Muscle of leg (tissue), 16 donors: ENCODE measurements around the gene DHFR2. TPM values are rescaled to one million over a fixed set of nuclear protein-coding genes. Genes with fewer than 3 reads are reported as not detected.
A peak's percentile ranks its signal among the peaks of the same experiment; 100 is the strongest.
"Not testable (repeated sequence)": the region's sequence is repeated elsewhere in the genome, so short reads cannot be mapped to it uniquely, and the experiment has no call there.

Experiments
- DNase-seq: peaks from one replicate; pipeline ENCODE4 v3.0.0; 2013
- H3K27ac ChIP-seq: one replicate; pipeline ENCODE4 v1.5.1; 2013; ENCODE audit warnings: mild to moderate bottlenecking, low read length, control low read depth
- H3K27me3 ChIP-seq: one replicate; pipeline ENCODE4 v1.6.1; 2013; ENCODE audit warnings: low read length; ENCODE audit not compliant: control insufficient read depth, insufficient read depth
- H3K36me3 ChIP-seq: one replicate; pipeline ENCODE4 v1.6.1; 2013; ENCODE audit warnings: low read length; ENCODE audit not compliant: control insufficient read depth, insufficient read depth
- H3K4me1 ChIP-seq: one replicate; pipeline ENCODE4 v1.6.1; 2013; ENCODE audit warnings: low read length; ENCODE audit not compliant: control insufficient read depth, insufficient read depth
- H3K4me3 ChIP-seq: one replicate; pipeline ENCODE4 v1.5.1; 2013; ENCODE audit warnings: low read length, control low read depth
- H3K9me3 ChIP-seq: replicated peaks from 2 replicates; pipeline ENCODE4 v1.6.1; 2013; ENCODE audit warnings: low read depth, low read length; ENCODE audit not compliant: control insufficient read depth
- WGBS: methylation state at CpG from one replicate; pipeline ENCODE4 v1.1.5; 2013; ENCODE audit warnings: missing lambda C conversion rate; ENCODE audit not compliant: insufficient coverage; 5-methylcytosine and 5-hydroxymethylcytosine counted together
- long read RNA-seq, 11 donors: transcript quantifications; one replicate each; lab custom pipeline, GENCODE V29; 2026
- polyA plus RNA-seq, 8 donors: library from polyadenylated mRNA; unstranded; fragments of 120-200 nt; gene quantifications; one replicate each; pipeline versions ENCODE4 v1.2.1 to v1.2.3, GENCODE V29; 2013; ENCODE audit warnings: inconsistent platforms in 1 of 8, low replicate concordance in 1 of 8; ENCODE audit not compliant: insufficient read length in 8 of 8, insufficient read depth in 1 of 8
- total RNA-seq: library from RNA; stranded (reverse); fragments of 120-200 nt; gene quantifications from one replicate; pipeline ENCODE4 v1.2.4, GENCODE V29; 2013

DHFR2 gene
- 5.4 TPM for total RNA-seq
- polyA plus RNA-seq = 1 to 10 TPM; 3.1 to 5.2 (median 3.9) TPM
- long read RNA-seq, donor 1 = 0 reads
- long read RNA-seq, donor 2 = 0 reads
- long read RNA-seq, donor 3, partial matches to known transcripts = 0 of 2 reads
- long read RNA-seq, donor 3, other reads (novel, unspliced or antisense) = 0 of 2 reads
- long read RNA-seq, donor 4, partial matches to known transcripts = 0 of 2 reads
- long read RNA-seq, donor 4, other reads (novel, unspliced or antisense) = 0 of 2 reads
- long read RNA-seq, donor 5, full-length matches to known transcripts = 3 of 9 reads
- long read RNA-seq, donor 5, partial matches to known transcripts = 6 of 9 reads
- long read RNA-seq, donor 5, other reads (novel, unspliced or antisense) = 0 of 9 reads
- long read RNA-seq, donor 6, full-length matches to known transcripts = 4 of 4 reads
- long read RNA-seq, donor 6, partial matches to known transcripts = 0 of 4 reads
- long read RNA-seq, donor 6, other reads (novel, unspliced or antisense) = 0 of 4 reads
- long read RNA-seq, donor 7, partial matches to known transcripts = 0 of 1 reads
- long read RNA-seq, donor 7, other reads (novel, unspliced or antisense) = 0 of 1 reads
- long read RNA-seq, donor 8, full-length matches to known transcripts = 1 of 1 reads
- long read RNA-seq, donor 8, partial matches to known transcripts = 0 of 1 reads
- long read RNA-seq, donor 8, other reads (novel, unspliced or antisense) = 0 of 1 reads
- long read RNA-seq, donor 9 = 0 reads
- long read RNA-seq, donor 10 = 0 reads
- long read RNA-seq, donor 11, full-length matches to known transcripts = 2 of 10 reads
- long read RNA-seq, donor 11, partial matches to known transcripts = 8 of 10 reads
- long read RNA-seq, donor 11, other reads (novel, unspliced or antisense) = 0 of 10 reads

DNA sequence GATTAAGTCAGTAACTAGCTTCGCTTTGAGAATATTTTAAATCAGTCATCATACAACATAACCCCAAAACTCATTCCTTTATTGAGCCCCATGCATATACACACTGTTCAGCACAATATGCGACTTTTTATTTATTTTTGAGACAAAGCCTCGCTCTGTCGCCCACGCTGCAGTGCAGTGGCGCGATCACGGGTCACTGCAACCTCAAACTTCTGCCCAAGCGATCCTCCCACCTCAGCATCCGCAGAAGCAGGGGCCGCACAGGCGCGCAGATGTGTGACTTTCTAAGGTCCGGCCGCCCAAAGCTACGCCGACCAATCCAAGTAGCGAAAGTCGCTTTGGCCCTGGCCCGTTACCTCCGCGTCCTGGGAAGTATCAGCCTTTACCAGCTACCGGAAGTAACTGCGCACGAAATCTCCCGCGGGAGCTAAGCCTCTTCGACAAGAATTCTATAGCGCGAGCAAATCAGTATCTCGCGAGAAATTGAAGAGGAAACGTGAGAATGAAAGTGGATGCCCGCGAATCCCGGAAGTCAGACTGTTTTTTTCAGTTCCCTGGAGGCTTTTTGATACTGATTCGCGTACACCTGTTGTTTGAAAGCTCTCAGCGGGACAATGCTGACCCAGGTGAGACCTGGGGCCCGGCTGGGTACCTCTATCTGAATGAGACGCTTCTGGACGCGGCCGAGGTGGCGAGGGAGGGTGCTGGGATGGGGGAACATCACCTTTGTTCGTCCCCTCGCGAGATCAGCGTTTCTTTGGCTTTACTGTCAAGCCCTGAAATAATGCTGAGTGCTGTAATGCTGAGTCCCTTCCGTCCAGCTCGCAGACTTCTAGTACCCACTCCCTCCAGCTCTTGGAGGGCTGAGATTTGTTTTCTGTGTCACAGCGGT lies at the start of gene DHFR2, which contains the start of gene NSUN3:
Gene DHFR2 (minus strand): TSS at position 404 of the 892 bp plus-strand sequence. CDS start 1,405 bp downstream, outside the sequence.
Gene NSUN3 (plus strand): TSS at position 549 of the 892 bp plus-strand sequence. CDS start 66 bp downstream, at position 615.
- WGBS = under 1% methylated on average over 47 of the region's 52 CpGs
- H3K27me3 ChIP-seq = no peaks in the 10 kb centered on the region
- no peaks in the 10 kb centered on the region for H3K9me3 ChIP-seq
- peaks cover 3% of the 10 kb centered on the region for H3K4me1 ChIP-seq
- peak within 1 kb of the TSS; percentile 66 for H3K4me3 ChIP-seq
- H3K36me3 ChIP-seq = peaks cover 16% of the 10 kb centered on the region
- peak; percentile 100 for DNase-seq
- peak within 1 kb of the TSS; percentile 97 for H3K27ac ChIP-seq

DNA sequence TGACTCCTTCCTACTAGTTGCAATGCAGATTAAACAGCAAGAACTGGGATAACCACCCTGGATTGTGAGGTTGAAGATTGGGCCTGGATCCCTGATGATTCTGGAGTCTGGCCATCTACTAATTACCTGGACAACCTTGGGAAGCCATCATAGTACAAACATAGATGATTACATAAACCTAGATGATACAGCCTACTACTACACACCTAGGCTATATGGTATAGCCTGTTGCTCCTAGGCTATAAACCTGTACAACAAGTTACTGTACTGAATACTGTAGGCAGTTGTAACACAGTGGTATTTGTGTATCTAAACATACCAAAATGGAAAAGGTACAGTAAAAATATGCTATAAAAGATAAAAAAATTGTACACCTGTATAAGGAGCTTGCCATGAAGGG lies 48.1 kb upstream of the DHFR2 start:
- H3K27me3 ChIP-seq = no peaks in the 10 kb centered on the region
- H3K4me1 ChIP-seq = no peaks in the 10 kb centered on the region
- peaks cover 6% of the 10 kb centered on the region for H3K36me3 ChIP-seq
- DNase-seq = no peak
- no peak overlapping the region for H3K4me3 ChIP-seq
- H3K27ac ChIP-seq = no peak overlapping the region
- no peaks in the 10 kb centered on the region for H3K9me3 ChIP-seq

DNA sequence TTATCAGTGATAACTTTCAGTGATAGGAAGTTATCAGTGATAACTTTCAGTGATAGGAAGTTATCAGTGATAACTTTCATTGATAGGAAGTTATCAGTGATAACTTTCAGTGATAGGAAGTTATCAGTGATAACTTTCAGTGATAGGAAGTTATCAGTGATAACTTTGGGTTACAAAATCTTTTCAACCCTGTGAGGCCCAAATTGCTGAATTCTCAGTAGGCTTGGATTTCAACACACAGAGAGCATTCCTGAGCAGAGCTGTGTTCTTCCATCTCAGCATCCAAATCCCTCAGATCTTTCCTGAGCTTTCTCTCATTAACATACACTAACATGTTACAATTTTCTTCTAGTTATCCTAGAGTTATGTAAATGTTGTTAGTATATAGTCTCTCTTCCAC lies 47.5 kb upstream of the DHFR2 start:
- not testable (repeated sequence) for H3K27ac ChIP-seq, H3K27me3 ChIP-seq, H3K4me3 ChIP-seq, H3K4me1 ChIP-seq, H3K36me3 ChIP-seq, DNase-seq, H3K9me3 ChIP-seq

DNA sequence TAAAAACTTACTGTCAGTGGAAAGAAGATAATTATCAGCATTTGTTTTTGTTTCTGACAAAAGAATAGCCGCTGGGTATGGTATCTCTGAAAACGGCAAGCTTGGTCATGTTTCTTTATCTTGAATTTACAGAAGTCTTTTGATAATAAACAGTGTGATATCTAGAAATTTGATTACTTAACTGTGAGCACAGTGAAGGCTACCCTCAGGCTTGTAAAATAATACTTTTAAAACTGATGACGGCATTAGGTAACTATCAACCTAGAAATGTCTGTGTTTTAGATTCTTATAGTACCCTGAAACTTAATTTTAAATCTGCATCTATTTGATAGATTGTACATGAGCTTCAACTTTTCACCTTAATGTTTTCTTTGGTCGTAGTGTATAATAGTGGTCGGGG lies 43.6 kb upstream of the DHFR2 start:
- Histone ChIP-seq H3K27ac (no peak overlapping the region), H3K4me1 (no peaks in the 10 kb centered on the region), H3K36me3 (peaks cover 9% of the 10 kb centered on the region), H3K4me3 (no peak overlapping the region), H3K9me3 (no peaks in the 10 kb centered on the region), H3K27me3 (no peaks in the 10 kb centered on the region)
- WGBS = no CpG with 5 or more reads among the region's 5 CpGs
- no peak for DNase-seq

DNA sequence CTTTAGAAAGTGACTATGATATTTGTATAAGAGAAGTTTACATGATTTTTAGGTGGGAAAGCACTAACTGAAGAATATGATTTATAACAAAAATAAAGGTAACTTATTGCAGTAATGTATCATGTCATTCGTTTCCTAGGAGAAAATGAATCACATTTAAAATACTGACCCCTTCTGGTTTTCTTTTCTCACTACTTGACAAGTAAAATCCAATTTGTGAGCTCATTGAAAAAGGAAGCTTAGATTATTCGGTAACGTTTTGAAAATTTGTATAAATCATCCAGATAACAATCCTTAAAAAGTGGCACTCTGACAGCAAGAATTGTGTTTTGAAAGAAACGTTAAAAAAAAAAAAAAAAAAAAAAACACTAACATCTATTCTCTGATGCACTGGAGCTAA lies 39.1 kb upstream of the DHFR2 start:
- Histone ChIP-seq H3K4me3 (no peak overlapping the region), H3K4me1 (no peaks in the 10 kb centered on the region), H3K27ac (no peak overlapping the region), H3K36me3 (peaks cover 19% of the 10 kb centered on the region), H3K27me3 (no peaks in the 10 kb centered on the region), H3K9me3 (no peaks in the 10 kb centered on the region)
- DNase-seq = no peak
- no CpG with 5 or more reads among the region's 4 CpGs for WGBS

DNA sequence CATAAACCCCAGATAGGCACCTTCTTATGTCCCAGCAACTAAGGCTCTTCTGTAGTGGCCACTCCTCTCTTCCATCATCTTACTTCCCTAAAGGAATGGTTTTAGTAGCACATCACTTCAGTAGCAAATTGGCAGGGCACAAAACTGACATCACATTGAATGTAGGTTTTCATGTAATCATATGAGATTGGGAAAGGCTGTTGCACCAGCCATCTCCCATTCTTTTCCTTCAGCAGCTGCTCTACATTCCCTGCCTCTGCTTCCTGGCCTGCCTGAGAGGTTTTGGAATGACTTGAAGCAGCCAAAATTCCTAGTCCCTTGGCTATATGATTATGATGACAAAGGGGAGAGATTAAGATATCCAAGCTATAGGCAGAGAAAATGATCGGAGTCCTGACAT lies 36.6 kb upstream of the DHFR2 start:
- Histone ChIP-seq H3K27ac (no peak overlapping the region), H3K9me3 (no peaks in the 10 kb centered on the region), H3K4me3 (no peak overlapping the region), H3K36me3 (peaks cover 27% of the 10 kb centered on the region), H3K4me1 (no peaks in the 10 kb centered on the region), H3K27me3 (no peaks in the 10 kb centered on the region)
- DNase-seq = no peak
- WGBS = no CpG with 5 or more reads among the region's 1 CpG

DNA sequence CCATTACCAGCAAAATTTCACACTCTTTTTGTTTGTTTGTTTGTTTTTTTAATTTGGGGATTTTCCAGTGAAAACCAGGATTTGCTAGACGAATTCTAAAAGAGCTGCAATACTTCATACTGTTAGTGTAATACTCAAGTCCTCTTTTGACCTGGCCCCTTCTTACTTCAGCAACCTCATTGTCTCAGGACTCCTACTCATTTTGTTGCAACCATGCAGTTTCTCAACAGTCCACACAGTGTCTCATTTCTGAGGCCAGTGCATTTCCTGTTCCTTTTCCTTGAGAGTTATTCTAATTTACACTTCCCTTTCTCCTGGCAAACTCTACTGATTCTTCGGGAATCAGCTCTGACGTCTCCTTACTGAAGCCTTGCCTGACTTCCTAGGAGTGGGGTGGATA lies 35.7 kb upstream of the DHFR2 start:
- Histone ChIP-seq H3K4me3 (no peak overlapping the region), H3K4me1 (no peaks in the 10 kb centered on the region), H3K27me3 (no peaks in the 10 kb centered on the region), H3K36me3 (peaks cover 22% of the 10 kb centered on the region), H3K9me3 (no peaks in the 10 kb centered on the region), H3K27ac (no peak overlapping the region)
- peak; percentile 8 for DNase-seq
- WGBS = no CpG with 5 or more reads among the region's 3 CpGs

DNA sequence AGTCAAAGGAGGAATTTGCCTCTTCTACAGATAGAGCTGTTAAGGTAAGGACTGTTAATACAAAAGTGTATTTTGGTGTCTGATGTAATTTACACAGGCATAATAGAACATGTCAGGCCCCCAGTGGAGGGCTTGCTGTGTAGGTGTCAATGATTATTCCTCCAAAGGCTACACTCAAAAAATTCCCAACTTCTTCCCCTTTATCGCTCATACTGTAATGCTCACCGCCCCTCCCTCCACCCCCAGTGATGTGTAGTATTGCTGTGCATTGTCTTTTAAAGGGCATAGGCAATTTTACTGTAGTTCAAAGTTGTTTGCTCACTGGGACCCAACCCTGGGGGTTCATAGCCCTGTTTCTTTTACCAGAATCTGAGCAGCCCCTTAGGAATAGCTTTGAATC lies 32.4 kb upstream of the DHFR2 start:
- Histone ChIP-seq H3K4me1 (no peaks in the 10 kb centered on the region), H3K27ac (no peak overlapping the region), H3K27me3 (no peaks in the 10 kb centered on the region), H3K36me3 (peaks cover 22% of the 10 kb centered on the region), H3K4me3 (no peak overlapping the region), H3K9me3 (no peaks in the 10 kb centered on the region)
- no peak for DNase-seq
- whole genome bisulfite sequencing = no CpG with 5 or more reads among the region's 2 CpGs

DNA sequence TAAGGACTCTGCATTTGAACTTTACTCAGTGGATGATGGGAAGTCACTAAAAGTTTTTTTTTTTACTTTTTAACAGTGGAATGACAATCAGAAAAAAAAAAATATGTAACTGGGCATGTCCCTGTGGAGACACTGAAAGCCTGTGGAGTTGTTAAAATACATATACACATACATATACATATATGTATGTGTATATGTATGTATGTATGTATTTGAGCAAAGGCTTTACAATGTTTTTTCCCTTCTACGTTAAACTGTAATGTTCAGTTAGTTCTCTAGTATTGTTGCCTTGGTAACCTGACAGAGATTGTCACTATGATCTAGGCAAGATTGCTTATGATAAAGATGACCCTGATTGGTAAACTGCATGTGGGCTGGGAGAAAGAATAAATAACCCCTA lies 30.4 kb upstream of the DHFR2 start:
- WGBS = no CpG with 5 or more reads among the region's 1 CpG
- H3K27ac ChIP-seq = no peak overlapping the region
- H3K4me1 ChIP-seq = no peaks in the 10 kb centered on the region
- no peak for DNase-seq
- no peaks in the 10 kb centered on the region for H3K9me3 ChIP-seq
- H3K27me3 ChIP-seq = no peaks in the 10 kb centered on the region
- peaks cover 19% of the 10 kb centered on the region for H3K36me3 ChIP-seq
- H3K4me3 ChIP-seq = no peak overlapping the region
